ENCODE results near the gene CCDC12. TPM values are rescaled to one million over a fixed set of nuclear protein-coding genes. Genes with fewer than 3 reads are reported as not detected.

Gene CCDC12
- total and polyA plus RNA-seq, 8 donors, result 34.7 to 57.9 (median 46.1) TPM

- Histone ChIP-seq H3K4me1 (peaks cover 57 to 94% of the 10 kb centered on the region in 2 donors), H3K4me3 (no peak overlapping the region), H3K36me3 (peaks cover 0 to 39% of the 10 kb centered on the region in 2 donors), H3K27me3 (no peaks in the 10 kb centered on the region), H3K9me3 (no peaks in the 10 kb centered on the region), H3K27ac (peak overlapping the region; percentile 66 to 87)
- TF ChIP-seq, protein P1, sequence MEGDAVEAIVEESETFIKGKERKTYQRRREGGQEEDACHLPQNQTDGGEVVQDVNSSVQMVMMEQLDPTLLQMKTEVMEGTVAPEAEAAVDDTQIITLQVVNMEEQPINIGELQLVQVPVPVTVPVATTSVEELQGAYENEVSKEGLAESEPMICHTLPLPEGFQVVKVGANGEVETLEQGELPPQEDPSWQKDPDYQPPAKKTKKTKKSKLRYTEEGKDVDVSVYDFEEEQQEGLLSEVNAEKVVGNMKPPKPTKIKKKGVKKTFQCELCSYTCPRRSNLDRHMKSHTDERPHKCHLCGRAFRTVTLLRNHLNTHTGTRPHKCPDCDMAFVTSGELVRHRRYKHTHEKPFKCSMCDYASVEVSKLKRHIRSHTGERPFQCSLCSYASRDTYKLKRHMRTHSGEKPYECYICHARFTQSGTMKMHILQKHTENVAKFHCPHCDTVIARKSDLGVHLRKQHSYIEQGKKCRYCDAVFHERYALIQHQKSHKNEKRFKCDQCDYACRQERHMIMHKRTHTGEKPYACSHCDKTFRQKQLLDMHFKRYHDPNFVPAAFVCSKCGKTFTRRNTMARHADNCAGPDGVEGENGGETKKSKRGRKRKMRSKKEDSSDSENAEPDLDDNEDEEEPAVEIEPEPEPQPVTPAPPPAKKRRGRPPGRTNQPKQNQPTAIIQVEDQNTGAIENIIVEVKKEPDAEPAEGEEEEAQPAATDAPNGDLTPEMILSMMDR (IDR thresholded peaks at IDR 0.05), result no peak
- intact Hi-C loops (cut with DNase I), result no loop called here
- DNase-seq, result peak in 1 of 4 donors; percentile 22
- ATAC-seq, result no peak
Observed at GRCh38 chr3:46936733-46937250, 39.8 kb downstream of the CCDC12 start.

DNA sequence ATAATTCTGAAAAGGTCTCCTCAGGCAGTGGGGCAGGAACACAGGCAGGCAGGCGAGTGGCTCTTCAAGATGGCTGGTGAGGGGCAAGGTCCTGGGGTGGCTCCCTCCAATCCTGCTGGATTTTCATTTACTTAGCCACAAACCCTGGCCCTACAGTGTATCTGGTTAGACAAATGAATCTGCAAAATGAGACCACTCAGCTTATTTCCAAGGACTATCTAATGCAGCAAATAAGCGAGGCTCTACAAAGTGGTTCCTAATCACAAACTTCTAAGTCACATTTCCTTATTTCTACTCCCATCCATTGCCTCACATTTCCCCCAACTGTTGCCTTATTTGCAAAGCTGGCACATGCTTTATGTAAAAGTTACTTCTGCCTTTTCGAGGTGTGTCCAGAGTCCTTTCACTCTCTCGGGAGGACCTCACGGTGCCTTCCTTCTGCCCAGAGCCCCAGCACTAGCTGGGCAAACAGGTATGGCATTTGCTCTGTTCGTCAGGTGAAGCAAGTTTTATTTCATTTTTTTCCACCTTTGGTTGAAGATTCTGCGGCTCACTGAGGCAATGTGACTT is 40.5 kb downstream of the CCDC12 start:
- DNase-seq (peak in 1 of 4 donors; percentile 35), ATAC-seq (no peak)
- TF ChIP-seq, protein P1 (IDR thresholded peaks at IDR 0.05), result no peak
- Histone ChIP-seq H3K9me3 (no peaks in the 10 kb centered on the region), H3K4me1 (peaks cover 64 to 97% of the 10 kb centered on the region in 2 donors), H3K4me3 (no peak overlapping the region), H3K27ac (peak overlapping the region; percentile 66 to 87), H3K27me3 (no peaks in the 10 kb centered on the region), H3K36me3 (peaks cover 0 to 39% of the 10 kb centered on the region in 2 donors)
- intact Hi-C loops (cut with DNase I), result no loop called here

GRCh38 chr3:46935168-46935858 is 41.2 kb downstream of the CCDC12 start:
- DNase-seq (peak in 2 of 4 donors; percentile 73 to 85), ATAC-seq (peak; percentile 77)
- intact Hi-C loops (cut with DNase I), result no loop called here
- Histone ChIP-seq H3K4me1 (peaks cover 72 to 100% of the 10 kb centered on the region in 2 donors), H3K27ac (peak overlapping the region; percentile 66 to 87), H3K4me3 (no peak overlapping the region), H3K36me3 (peaks cover 0 to 33% of the 10 kb centered on the region in 2 donors), H3K27me3 (no peaks in the 10 kb centered on the region), H3K9me3 (no peaks in the 10 kb centered on the region)
- TF ChIP-seq, protein P1 (IDR thresholded peaks at IDR 0.05), result peak; percentile 38 to 39

GRCh38 chr3:46934498-46935167 is 41.9 kb downstream of the CCDC12 start:
- H3K9me3 ChIP-seq, result no peaks in the 10 kb centered on the region
- peak overlapping the region; percentile 66 to 87 for H3K27ac ChIP-seq
- H3K4me3 ChIP-seq, result no peak overlapping the region
- intact Hi-C loops (cut with DNase I), result no loop called here
- H3K27me3 ChIP-seq, result no peaks in the 10 kb centered on the region
- ATAC-seq, result peak; percentile 1
- DNase-seq, result peak in 1 of 4 donors; percentile 54
- H3K4me1 ChIP-seq, result peaks cover 75 to 100% of the 10 kb centered on the region in 2 donors
- peaks cover 0 to 27% of the 10 kb centered on the region in 2 donors for H3K36me3 ChIP-seq
- TF ChIP-seq, protein P1 (IDR thresholded peaks at IDR 0.05), result no peak

DNA sequence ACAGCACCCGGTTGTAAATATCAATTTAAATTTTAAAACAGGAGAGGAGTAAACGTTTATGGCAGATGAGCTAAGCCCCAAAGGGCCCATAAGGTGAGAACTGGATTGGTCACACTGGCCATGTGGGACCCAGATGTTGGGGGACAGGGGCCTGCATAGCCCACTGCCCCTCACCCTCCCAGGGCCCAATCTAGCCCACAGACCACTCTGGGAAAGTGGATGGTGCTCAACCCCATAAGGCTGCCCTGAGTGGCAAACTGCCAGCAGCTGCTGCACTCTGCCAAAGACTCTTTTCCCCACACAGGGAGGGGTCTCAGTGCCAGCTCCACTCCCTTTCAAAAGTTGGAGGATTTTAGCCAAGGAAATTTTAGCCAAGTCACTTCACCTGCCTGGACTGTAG is 42.5 kb downstream of the CCDC12 start:
- Histone ChIP-seq H3K36me3 (peaks cover 0 to 23% of the 10 kb centered on the region in 2 donors), H3K9me3 (no peaks in the 10 kb centered on the region), H3K27ac (peak overlapping the region; percentile 66 to 87), H3K4me3 (no peak overlapping the region), H3K4me1 (peaks cover 74 to 100% of the 10 kb centered on the region in 2 donors), H3K27me3 (no peaks in the 10 kb centered on the region)
- TF ChIP-seq, protein P1 (IDR thresholded peaks at IDR 0.05), result no peak
- DNase-seq, result peak in 1 of 4 donors; percentile 41
- ATAC-seq, result no peak
- intact Hi-C loops (cut with DNase I), result no loop called here
